Measurements from ENCODE around the gene PMIS2.

PMIS2 gene

DNA sequence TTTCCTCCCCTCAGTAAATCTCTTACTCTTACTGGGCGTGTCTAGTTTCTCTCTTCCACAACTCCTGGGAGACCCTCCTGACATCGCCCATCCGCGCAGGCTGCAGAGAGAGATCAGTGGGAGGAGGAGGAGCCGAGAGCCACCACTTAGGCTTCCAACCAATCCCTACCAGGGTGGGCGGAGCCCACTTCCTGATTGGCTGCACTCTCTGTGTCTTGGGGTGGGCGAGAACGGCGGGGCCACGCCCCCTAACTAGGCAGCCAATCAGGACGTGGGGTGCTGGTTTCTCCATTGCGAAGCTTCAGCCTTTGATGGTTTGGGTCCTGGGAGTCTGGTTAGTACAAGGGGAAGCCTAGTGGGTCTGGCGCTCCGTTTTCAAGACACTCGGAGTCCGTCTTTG, at the start of gene PMIS2:
PMIS2 (plus strand) TSS at position 326 of the 400 bp plus-strand sequence. CDS start 87 bp downstream, outside the sequence.
- DNase-seq (ENCODE audit: low read depth): peak; percentile 5

DNA sequence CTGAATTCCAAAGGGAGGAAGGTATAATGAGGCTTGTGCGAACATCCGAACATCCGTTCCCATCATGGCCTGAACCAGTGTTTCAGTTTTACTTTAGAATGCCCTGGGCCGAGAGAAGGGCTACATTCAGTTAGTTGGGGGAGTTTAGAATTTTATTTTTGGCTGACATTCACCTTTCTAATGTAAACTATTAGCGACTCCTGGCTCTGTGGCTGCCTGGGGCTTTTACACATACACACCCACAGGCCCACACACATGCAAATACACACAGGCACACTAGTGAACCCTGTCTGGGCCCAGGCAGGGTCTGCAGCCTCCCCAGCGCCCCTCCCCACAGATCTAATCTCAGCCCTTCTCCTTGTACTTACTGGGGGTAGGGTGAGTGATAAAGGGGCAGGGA, 46.7 kb upstream of the PMIS2 start:
- no peak for DNase-seq (ENCODE audit: low read depth)

DNA sequence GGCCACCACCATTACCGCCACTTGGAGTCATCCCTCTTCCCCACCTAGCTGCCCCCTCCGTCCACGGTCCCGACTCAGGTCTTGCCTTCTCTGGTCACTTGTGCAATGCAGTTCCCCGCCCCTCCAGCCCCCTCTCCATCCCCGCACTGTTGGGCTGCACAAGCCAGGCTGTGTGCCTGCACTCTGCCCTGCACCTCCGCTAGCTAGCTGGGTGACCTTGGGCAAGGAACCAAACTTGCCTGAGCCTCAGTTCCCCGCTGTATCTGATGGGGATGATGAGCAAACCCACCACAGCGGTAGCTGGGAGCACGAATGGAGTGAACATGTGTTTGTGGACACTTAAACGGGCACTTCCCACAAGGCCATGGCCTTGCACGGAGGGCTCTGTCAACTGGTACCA, 46.1 kb upstream of the PMIS2 start:
- no peak for DNase-seq (ENCODE audit: low read depth)

DNA sequence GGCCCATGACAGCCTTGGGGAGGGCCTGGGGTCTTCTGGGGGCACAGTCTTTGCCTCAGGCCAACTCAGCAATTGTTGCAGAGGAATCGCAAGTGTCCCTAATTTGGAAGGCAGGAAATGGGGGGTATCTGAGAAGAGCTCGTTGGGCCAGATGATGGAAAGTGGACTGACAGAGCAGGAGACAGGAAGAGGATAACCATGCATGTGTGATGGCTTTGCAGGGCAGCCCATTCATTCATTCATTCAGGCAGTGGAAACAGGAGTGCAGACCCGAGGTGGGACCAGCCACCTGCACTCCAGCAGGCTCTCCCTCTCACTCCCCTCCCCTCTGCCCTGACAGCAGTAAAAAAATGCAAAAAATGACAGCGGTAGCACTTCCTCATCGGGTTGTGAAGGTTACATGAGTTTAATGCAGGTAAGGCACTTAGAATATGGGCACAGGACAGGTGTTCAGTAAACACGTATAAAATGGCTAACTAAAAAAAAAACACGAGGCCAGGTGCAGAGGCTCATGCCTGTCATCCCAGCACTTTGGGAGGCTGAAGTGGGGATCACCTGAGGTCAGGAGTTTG, 45.5 kb upstream of the PMIS2 start:
- no peak for DNase-seq (ENCODE audit: low read depth)

GRCh38 chr19:35542209-35542608, 43.8 kb upstream of the PMIS2 start:
- DNase-seq (ENCODE audit: low read depth): no peak

DNA sequence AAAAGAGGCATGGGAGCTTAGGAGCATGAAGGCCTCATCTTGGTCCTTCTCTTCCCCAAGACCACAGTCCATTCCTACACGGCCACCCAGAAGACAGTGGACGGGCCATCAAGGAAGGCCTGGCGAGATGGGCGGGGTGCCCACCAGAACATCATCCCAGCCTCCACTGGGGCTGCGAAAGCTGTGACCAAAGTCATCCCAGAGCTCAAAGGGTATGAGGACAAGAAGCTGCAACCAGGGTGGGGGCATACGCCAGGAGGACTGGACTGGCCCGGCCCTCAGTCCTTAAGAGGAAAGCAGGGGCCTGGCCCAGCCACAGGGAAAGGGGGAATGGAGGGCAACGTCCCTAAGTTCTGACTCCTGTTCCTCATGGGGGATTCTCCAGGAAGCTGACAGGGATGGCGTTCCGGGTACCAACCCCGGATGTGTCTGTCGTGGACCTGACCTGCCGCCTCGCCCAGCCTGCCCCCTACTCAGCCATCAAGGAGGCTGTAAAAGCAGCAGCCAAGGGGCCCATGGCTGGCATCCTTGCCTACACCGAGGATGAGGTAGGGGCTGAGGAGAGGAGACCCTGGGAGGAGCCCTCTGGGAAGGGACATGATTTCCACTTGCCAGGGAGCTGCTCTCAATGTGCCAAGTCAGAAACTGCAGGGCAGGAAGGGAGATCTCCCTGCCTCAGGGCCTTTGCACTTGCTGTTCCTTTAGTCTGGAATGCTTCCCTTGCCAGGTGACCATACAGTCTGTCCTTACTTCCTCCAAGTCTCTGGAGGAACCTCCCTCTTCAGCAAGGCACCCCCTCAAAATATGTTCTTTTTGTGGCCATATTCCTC, 42.5 kb upstream of the PMIS2 start:
- no peak for DNase-seq (ENCODE audit: low read depth)

GRCh38 chr19:35544110-35544802, 41.7 kb upstream of the PMIS2 start:
- no peak for DNase-seq (ENCODE audit: low read depth)

DNA sequence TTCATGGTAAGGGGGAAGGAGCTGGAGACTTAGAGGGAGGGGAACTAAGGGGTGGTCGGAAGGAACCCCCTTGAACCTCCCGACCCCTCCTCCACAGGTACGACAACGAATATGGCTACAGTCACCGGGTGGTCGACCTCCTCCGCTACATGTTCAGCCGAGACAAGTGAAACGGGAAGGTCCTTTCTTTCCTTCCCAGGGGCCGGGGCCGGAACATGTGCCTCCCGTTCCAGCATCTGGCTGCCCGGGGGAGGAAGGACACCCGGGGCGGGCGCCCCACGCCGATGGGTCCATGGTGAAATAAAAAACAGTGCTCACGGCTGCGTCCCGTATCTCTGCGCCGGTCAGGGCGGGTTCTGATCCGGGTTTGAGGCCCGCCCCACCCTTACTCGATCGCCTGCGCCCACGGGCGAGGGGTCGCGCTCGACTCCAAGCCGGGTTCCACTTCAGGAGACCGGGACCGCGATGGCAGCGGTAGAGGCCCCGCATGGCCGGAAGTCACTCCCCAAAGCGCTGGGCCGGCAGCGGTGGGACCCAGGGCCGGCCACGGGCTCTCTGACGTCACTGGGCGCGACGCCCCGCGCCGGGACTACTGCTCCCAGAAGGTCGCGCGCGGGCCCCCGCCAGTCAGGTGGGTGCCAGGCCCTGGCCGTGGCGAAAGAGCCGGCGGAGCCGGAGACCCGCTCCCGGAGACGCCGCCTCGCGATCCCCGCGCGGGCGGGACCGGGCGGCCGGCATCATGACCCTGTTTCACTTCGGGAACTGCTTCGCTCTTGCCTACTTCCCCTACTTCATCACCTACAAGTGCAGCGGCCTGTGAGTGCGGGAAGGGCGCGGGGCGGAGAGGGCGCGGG, 40.7 kb upstream of the PMIS2 start, which contains the start of gene TMEM147:
TMEM147 (plus strand) TSS at position 626 of the 854 bp plus-strand sequence; CDS start at position 740, 114 bp downstream.
- peak; percentile 88 for DNase-seq (ENCODE audit: low read depth)

DNA sequence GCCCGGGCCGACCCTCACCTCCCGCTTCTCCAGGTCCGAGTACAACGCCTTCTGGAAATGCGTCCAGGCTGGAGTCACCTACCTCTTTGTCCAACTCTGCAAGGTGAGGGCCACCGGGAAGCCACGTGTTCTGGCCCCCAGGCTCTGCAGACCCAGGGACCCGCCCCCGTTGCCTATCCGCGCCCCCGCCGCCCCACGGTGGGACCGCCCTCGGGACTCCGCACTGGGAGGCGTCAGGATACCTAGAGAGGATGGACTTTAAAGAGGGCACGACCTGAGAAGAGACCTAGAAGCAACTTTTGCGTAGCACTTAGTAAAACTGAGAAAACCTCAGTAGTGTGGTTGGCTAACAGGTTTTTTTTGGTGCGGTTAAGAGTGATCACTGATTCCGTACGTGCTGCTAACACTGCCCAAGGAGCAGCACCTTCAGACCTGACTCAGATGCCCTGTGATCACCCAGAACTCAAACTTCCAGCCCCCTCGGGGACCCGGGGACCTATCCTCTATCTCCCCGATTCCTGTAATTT, 40.1 kb upstream of the PMIS2 start:
- DNase-seq (ENCODE audit: low read depth): peak; percentile 64

DNA sequence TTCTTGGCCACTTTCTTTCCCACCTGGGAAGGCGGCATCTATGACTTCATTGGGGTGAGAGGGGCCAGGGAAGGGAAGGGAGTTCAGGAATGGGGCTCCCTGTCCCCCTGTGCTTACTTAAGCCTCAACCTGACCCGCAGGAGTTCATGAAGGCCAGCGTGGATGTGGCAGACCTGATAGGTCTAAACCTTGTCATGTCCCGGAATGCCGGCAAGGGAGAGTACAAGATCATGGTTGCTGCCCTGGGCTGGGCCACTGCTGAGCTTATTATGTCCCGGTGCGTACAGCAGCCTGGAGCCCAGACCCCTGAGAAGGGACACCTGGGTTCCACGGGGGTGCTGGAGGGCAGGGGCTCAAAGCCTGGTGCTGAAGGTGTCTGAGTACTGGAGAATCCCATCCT, 39.4 kb upstream of the PMIS2 start:
- DNase-seq (ENCODE audit: low read depth): no peak

DNA sequence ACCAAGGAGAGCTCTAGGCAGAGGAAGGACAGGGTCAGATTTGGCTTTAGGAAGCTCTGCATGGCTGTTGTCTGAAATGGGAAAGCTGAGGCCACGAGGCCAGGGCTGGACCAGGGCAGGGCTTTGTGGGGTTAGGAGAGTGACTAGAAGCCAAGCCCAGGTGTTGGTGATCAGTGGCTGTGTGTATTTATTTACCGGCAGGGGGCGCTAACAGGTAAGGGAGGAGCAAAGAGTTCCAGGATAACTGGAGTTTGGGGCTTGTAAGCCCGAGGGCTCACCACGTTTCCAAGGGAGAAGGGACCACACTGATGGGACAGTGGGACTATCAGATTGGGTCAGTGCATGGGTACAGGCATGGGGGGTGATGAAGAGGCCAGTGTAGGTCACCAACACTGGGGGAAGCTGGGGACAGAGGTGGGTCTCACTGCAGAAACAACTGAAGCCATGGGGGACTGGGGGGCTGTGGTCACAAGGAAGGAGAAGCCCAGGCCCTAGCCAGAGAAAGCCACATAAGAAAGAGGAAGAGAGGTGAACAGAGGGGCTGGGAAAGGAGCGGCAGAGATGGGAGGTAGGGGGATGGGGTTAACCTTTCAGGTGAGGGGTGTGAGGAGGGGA, 36.7 kb upstream of the PMIS2 start:
- DNase-seq (ENCODE audit: low read depth): peak; percentile 79

GRCh38 chr19:35549879-35550523, 36.0 kb upstream of the PMIS2 start:
- no peak for DNase-seq (ENCODE audit: low read depth)

DNA sequence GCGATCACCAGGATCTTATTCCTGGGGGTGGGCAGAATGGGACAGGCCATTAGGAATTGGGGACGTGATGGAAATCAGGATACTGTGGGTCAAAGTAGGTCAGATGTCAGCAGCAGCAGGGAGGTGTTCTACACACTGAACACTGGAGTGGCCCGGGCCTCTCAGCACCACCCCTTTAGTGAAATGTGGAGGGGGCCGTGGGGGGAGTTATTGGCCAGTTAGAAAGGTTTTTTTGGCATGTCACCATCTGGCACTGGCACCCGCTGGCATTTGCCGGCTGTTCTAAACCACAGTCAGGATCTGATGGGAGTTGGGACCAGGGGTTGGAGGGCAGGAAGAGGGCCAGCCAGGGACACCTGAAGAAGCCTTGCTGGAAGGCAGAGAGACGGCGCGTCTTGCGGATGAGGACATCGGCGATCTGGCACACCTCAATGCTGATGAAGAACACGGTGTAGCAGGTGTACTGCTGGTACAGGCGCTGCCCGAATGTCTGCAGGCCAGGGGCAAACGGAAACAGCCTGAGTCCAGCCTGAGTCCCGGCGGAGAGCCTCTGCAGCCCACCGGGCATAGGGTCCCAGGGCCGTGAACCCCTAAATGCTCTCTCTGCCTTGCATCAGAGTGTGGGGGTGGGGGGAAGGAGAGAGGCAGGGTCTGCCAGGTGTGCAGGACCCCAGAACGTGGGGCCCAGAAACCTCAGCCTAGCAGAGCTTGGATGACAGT, 34.7 kb upstream of the PMIS2 start:
- DNase-seq (ENCODE audit: low read depth): no peak

- DNase-seq (ENCODE audit: low read depth): no peak
These were observed 33.2 kb upstream of the PMIS2 start for GRCh38 chr19:35552534-35553384.

DNA sequence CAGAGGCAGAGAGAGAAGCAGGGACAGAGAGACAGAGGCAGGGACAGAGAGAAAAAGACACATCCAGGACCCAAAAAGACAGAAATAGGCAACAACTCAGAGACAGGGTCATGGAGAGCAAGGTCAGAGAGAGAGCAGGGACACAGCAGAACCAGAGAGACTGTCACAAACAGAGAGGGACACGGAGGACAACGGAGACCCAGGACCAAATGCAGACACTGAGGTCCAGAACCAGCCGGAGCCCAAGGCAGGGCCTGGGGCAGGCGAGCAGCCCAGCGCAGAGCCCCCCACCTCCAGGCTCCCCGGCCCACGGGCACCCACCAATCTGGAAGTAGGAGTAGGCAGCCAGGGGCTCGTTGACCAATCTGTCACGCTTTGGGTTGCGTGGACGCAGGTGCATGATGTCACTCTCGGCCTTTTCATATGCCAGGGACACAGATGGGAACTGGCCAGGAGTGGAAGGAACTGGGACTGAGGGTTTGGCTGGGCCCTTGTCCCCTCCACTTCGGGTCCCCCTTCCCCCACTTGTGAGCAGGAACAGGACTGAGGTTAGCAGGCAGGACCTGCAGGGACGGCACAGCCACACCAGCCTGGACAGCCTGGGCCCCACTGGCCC, 32.5 kb upstream of the PMIS2 start:
- no peak for DNase-seq (ENCODE audit: low read depth)

DNA sequence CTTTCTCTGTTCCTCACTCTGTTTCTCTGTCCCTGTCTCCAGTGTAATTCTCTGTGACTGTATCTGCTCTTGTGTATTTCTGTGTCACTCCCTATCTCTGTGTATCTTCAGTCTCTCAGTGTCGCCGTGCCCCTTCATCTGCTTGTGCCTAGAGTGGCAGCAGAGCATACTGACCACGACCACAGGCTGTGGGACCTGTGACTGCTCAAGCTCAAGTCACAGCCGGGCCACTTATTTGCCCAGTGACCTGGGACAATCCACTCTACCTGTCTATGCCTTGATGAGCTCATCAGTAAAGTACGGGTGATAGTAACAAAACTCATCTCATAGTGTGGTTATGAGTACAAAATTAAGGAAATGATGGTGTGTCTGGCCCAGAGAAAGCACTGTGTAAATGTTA, 31.9 kb upstream of the PMIS2 start:
- no peak for DNase-seq (ENCODE audit: low read depth)

DNA sequence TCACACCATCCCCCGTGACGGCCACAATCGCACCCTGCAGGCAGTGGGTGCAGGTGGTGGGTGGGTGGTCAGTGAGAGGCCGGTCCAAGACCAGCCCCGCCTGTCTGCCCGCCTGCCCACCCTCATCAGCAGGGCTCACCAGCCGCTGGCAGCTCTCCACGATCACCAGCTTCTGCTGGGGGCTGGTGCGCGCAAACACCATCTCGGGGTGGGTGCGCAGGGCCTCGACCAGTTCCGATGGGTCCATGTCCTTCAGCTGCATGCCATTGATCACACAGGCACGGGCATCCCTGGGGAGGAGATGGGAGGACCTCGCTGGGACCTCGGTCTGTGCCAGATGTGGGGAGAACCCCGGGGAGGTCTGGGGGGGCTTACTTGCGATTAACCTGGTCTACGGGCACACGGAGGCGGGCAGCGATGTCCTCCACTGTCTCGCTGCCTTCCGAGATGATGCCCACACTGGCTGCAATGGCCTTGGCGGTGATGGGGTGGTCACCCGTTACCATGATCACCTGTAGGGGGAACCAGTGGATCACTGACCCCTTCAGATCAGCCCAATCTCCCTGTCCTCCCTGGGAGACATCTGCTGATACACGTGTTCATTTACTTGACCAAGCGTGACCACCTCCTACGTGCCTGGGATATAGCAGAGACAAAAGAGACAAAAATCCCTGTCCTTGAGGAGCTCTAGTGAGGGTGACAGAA, 30.5 kb upstream of the PMIS2 start:
- DNase-seq (ENCODE audit: low read depth): peak; percentile 64

- no peak for DNase-seq (ENCODE audit: low read depth)
These were observed 29.9 kb upstream of the PMIS2 start for GRCh38 chr19:35556025-35556590.

All from ELR (cell line).